Panc1 (cell line): ENCODE results near the gene KLHL2. TPM values are rescaled to one million over a fixed set of nuclear protein-coding genes. Genes with fewer than 3 reads are reported as not detected.

Experiments used
- ATAC-seq: fragments of 200-7000 bp; cut with Tn5 transposase; 2 replicates; pipeline ENCODE4 v1.9.1; 2020; ENCODE audit warnings: mild to moderate bottlenecking, moderate library complexity
- BruUV-seq: library from RNA; stranded (reverse); fragments of 400-500 nt; replicated peaks from 2 replicates; lab custom pipeline; 2021; lab: Mats Ljungman, UMichigan
- CTCF ChIA-PET: fragments of 300-600 bp; sonication (Branson Sonifier 250); formaldehyde crosslinking; loops from one replicate; lab custom pipeline; 2022; ENCODE audit warnings: antibody characterized with exemption; lab: Charles Lee
- POLR2A ChIA-PET: fragments of 300-600 bp; sonication (Branson Sonifier 250); formaldehyde crosslinking; loops from one replicate; lab custom pipeline; 2022; ENCODE audit warnings: antibody characterized with exemption; lab: Charles Lee
- DNase-seq: peaks from one replicate; pipeline ENCODE4 v3.0.0-alpha.2; 2010; ENCODE audit warnings: low read depth, low spot score
- H3K27ac ChIP-seq: 2 replicates; pipeline ENCODE4 v1.5.1; 2011; ENCODE audit warnings: mild to moderate bottlenecking, low read length, inconsistent platforms
- H3K27me3 ChIP-seq: fragments of 200-500 bp; sonication (Bioruptor generic); 2 replicates; pipeline ENCODE4 v1.6.0; 2014; ENCODE audit warnings: low read length, inconsistent platforms; ENCODE audit not compliant: control insufficient read depth, insufficient read depth
- H3K36me3 ChIP-seq: fragments of 200-500 bp; sonication (Bioruptor generic); 2 replicates; pipeline ENCODE4 v1.5.1; 2014; ENCODE audit warnings: inconsistent platforms, mild to moderate bottlenecking, low read length, moderate library complexity; ENCODE audit not compliant: control insufficient read depth, insufficient read depth
- H3K4me1 ChIP-seq: 2 replicates; pipeline ENCODE4 v1.5.1; 2011; ENCODE audit warnings: inconsistent platforms, mild to moderate bottlenecking, low read length, moderate library complexity; ENCODE audit not compliant: control insufficient read depth, insufficient read depth
- H3K4me3 ChIP-seq, 2 experiments: 2 replicates each; pipeline ENCODE4 v1.5.1; 2011 to 2012; ENCODE audit warnings: low read depth in 2 of 2, low read length in 2 of 2, mild to moderate bottlenecking in 2 of 2, inconsistent platforms in 1 of 2, moderate library complexity in 1 of 2
- H3K9me3 ChIP-seq: fragments of 200-500 bp; sonication (Bioruptor generic); 2 replicates; pipeline ENCODE4 v1.5.1; 2014; ENCODE audit warnings: low read depth, mild to moderate bottlenecking, inconsistent platforms, low read length, moderate library complexity; ENCODE audit not compliant: control insufficient read depth, insufficient read depth
- CTCF ChIP-seq: fragments of 450-650 bp; IDR thresholded peaks from 2 replicates; pipeline ENCODE4 v1.5.1; 2017; ENCODE audit warnings: mild to moderate bottlenecking
- POLR2AphosphoS5 ChIP-seq: IDR thresholded peaks from 2 replicates; pipeline ENCODE4 v1.6.1; 2012; ENCODE audit warnings: mild to moderate bottlenecking, low read depth, low read length, moderate library complexity
- SIN3A ChIP-seq: IDR thresholded peaks from 2 replicates; pipeline ENCODE4 v1.6.1; 2012; ENCODE audit warnings: low read depth, mild to moderate bottlenecking, low read length, moderate library complexity, borderline replicate concordance; ENCODE audit not compliant: insufficient read depth
- TCF7L2 ChIP-seq: IDR thresholded peaks from 2 replicates; pipeline ENCODE4 v1.6.1; 2011; ENCODE audit warnings: mild to moderate bottlenecking, low read depth, low read length, inconsistent platforms
- in situ Hi-C: cut with HindIII; loops from 2 replicates; pipeline ENCODE4 v1.10.0; 2016; ENCODE audit warnings: low sequenced_read_pairs, low pct_unique_long_range_greater_than_20kb
- intact Hi-C: fragments of 100-400 bp; cut with micrococcal nuclease; formaldehyde crosslinking; loops from one replicate; pipeline ENCODE4 v1.10.0; 2022; ENCODE audit not compliant: unreplicated experiment
- total RNA-seq: library from RNA; stranded (reverse); gene quantifications from one replicate; pipeline ENCODE4 v1.2.1, GENCODE V29; 2021; ENCODE audit not compliant: unreplicated experiment
- TF ChIP-seq, protein P1 (sequence below), 2 experiments: IDR thresholded peaks; 2 replicates each; pipeline ENCODE4 v1.6.1; 2011 to 2012; ENCODE audit warnings: low read depth in 2 of 2, control low read depth in 1 of 2, low read length in 1 of 2, mild to moderate bottlenecking in 1 of 2, moderate library complexity in 1 of 2; ENCODE audit not compliant: insufficient read depth in 1 of 2

KLHL2 gene
- total RNA-seq, 1 experiment from 2014 or later: 17.4 TPM

GRCh38 chr4:165328101-165328425 lies 120.7 kb downstream of the KLHL2 start:
- Histone ChIP-seq H3K27me3 (no peaks in the 10 kb centered on the region), H3K4me3 (peak overlapping the region; percentile 84 to 94), H3K9me3 (no peaks in the 10 kb centered on the region), H3K4me1 (peaks cover 2% of the 10 kb centered on the region; the same call in 1 of the 2 replicates), H3K36me3 (peaks cover 9% of the 10 kb centered on the region), H3K27ac (peak overlapping the region; percentile 92)
- POLR2A ChIA-PET: no interaction called here
- no peak for TF ChIP-seq TCF7L2
- no peak for TF ChIP-seq SIN3A
- TF ChIP-seq, protein P1, sequence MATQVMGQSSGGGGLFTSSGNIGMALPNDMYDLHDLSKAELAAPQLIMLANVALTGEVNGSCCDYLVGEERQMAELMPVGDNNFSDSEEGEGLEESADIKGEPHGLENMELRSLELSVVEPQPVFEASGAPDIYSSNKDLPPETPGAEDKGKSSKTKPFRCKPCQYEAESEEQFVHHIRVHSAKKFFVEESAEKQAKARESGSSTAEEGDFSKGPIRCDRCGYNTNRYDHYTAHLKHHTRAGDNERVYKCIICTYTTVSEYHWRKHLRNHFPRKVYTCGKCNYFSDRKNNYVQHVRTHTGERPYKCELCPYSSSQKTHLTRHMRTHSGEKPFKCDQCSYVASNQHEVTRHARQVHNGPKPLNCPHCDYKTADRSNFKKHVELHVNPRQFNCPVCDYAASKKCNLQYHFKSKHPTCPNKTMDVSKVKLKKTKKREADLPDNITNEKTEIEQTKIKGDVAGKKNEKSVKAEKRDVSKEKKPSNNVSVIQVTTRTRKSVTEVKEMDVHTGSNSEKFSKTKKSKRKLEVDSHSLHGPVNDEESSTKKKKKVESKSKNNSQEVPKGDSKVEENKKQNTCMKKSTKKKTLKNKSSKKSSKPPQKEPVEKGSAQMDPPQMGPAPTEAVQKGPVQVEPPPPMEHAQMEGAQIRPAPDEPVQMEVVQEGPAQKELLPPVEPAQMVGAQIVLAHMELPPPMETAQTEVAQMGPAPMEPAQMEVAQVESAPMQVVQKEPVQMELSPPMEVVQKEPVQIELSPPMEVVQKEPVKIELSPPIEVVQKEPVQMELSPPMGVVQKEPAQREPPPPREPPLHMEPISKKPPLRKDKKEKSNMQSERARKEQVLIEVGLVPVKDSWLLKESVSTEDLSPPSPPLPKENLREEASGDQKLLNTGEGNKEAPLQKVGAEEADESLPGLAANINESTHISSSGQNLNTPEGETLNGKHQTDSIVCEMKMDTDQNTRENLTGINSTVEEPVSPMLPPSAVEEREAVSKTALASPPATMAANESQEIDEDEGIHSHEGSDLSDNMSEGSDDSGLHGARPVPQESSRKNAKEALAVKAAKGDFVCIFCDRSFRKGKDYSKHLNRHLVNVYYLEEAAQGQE (IDR thresholded peaks at IDR 0.05; ENCODE audit: insufficient read depth in 1 of 2, low read depth in 2 of 2, low read length in 1 of 2): no peak
- TF ChIP-seq CTCF: no peak
- TF ChIP-seq POLR2AphosphoS5: no peak
- CTCF ChIA-PET: no interaction called here
- ATAC-seq: no peak
- no TSS peak for BruUV-seq
- intact Hi-C loops (loop anchor here (10.0 kb wide), 1 partner anchor 113 kb away; no protein-coding TSS in a partner anchor), in situ Hi-C loops (no loop called here)
- no peak for DNase-seq

GRCh38 chr4:165328708-165329107 lies 121.3 kb downstream of the KLHL2 start:
- H3K27me3 ChIP-seq: no peaks in the 10 kb centered on the region
- BruUV-seq: no TSS peak
- TF ChIP-seq, protein P1 (IDR thresholded peaks at IDR 0.05; ENCODE audit: insufficient read depth in 1 of 2, low read depth in 2 of 2, low read length in 1 of 2): no peak
- TF ChIP-seq TCF7L2 (no peak), SIN3A (no peak), CTCF (no peak), POLR2AphosphoS5 (no peak)
- peaks cover 2% of the 10 kb centered on the region; the same call in 1 of the 2 replicates for H3K4me1 ChIP-seq
- ATAC-seq (no peak), DNase-seq (no peak)
- intact Hi-C loops: loop anchor here (10.0 kb wide), 1 partner anchor 114 kb away; no protein-coding TSS in a partner anchor
- H3K9me3 ChIP-seq: no peaks in the 10 kb centered on the region
- in situ Hi-C loops: no loop called here
- POLR2A ChIA-PET: no interaction called here
- H3K4me3 ChIP-seq: peak overlapping the region; percentile 84 to 94
- peaks cover 9% of the 10 kb centered on the region for H3K36me3 ChIP-seq
- H3K27ac ChIP-seq: peak overlapping the region; percentile 92
- CTCF ChIA-PET: no interaction called here
